BE2C (cell line): Measurements from ENCODE around the gene C1orf53.
A peak's percentile ranks its signal among the peaks of the same experiment; 100 is the strongest.

ENCODE experiments used
- DNase-seq: peaks from one replicate; pipeline ENCODE4 v3.0.0-alpha.2; 2020
- H3K27me3 ChIP-seq: fragments of 250-450 bp; sonication (Bioruptor Pico); 2 replicates; pipeline ENCODE4 v1.5.1; 2020; ENCODE audit warnings: mild to moderate bottlenecking
- H3K36me3 ChIP-seq: fragments of 250-450 bp; sonication (Bioruptor Pico); 2 replicates; pipeline ENCODE4 v1.5.1; 2020; ENCODE audit warnings: mild to moderate bottlenecking
- H3K4me1 ChIP-seq: fragments of 250-450 bp; sonication (Bioruptor Pico); 2 replicates; pipeline ENCODE4 v1.5.1; 2020
- H3K4me3 ChIP-seq: 2 replicates; pipeline ENCODE4 v1.5.1; 2011; ENCODE audit warnings: low read depth, low read length
- H3K9me3 ChIP-seq: fragments of 250-450 bp; sonication (Bioruptor Pico); 2 replicates; pipeline ENCODE4 v1.5.1; 2020
- TF ChIP-seq, protein P1 (sequence below): IDR thresholded peaks from 2 replicates; pipeline ENCODE4 v1.5.1; 2012; ENCODE audit warnings: mild to moderate bottlenecking, low read depth, low read length

The C1orf53 gene

DNA sequence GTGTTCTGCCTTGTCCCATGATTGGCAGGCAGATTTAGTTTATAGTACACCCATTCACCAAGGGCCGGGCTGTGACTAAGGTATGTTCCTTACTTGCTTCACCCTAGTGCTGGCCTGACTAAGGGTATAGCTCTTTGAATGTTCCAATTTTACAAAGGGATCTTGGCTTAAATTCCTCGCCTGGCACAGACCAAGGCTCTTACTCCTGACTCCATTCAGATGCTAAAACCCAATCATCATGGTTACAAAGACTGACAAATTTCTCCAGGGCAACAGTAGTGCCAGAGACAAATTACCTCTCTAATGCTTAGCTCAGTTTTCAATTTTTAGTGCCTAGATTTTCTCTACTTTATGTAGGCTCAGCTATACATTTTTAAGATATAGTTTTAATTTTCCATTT is 11.5 kb upstream of the C1orf53 start:
- Histone ChIP-seq H3K36me3 (no peaks in the 10 kb centered on the region), H3K4me3 (no peak overlapping the region), H3K4me1 (no peaks in the 10 kb centered on the region), H3K9me3 (no peaks in the 10 kb centered on the region), H3K27me3 (no peaks in the 10 kb centered on the region)
- no peak for DNase-seq
- TF ChIP-seq, protein P1, sequence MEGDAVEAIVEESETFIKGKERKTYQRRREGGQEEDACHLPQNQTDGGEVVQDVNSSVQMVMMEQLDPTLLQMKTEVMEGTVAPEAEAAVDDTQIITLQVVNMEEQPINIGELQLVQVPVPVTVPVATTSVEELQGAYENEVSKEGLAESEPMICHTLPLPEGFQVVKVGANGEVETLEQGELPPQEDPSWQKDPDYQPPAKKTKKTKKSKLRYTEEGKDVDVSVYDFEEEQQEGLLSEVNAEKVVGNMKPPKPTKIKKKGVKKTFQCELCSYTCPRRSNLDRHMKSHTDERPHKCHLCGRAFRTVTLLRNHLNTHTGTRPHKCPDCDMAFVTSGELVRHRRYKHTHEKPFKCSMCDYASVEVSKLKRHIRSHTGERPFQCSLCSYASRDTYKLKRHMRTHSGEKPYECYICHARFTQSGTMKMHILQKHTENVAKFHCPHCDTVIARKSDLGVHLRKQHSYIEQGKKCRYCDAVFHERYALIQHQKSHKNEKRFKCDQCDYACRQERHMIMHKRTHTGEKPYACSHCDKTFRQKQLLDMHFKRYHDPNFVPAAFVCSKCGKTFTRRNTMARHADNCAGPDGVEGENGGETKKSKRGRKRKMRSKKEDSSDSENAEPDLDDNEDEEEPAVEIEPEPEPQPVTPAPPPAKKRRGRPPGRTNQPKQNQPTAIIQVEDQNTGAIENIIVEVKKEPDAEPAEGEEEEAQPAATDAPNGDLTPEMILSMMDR: no peak

DNA sequence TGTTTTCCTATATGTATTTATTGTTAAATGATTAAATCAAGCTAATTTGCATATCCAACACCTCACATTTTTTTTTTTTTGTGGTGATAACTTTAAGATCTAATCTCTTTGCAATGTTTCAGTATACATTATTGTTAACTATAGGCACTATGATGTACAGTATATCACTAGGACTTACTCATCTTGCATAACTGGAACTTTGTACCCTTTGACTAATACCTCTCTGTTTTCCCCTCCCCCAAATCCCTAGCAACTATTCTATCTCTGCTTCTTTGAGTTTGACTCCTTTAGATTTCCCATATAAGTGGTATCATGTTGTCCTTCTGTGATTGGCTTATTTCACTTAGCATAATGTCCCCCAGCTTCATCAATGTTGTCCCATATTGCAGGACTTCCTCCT is 9.7 kb upstream of the C1orf53 start:
- no peaks in the 10 kb centered on the region for H3K36me3 ChIP-seq
- TF ChIP-seq, protein P1: no peak
- no peaks in the 10 kb centered on the region for H3K4me1 ChIP-seq
- H3K4me3 ChIP-seq: no peak overlapping the region
- H3K27me3 ChIP-seq: no peaks in the 10 kb centered on the region
- DNase-seq: no peak
- no peaks in the 10 kb centered on the region for H3K9me3 ChIP-seq

DNA sequence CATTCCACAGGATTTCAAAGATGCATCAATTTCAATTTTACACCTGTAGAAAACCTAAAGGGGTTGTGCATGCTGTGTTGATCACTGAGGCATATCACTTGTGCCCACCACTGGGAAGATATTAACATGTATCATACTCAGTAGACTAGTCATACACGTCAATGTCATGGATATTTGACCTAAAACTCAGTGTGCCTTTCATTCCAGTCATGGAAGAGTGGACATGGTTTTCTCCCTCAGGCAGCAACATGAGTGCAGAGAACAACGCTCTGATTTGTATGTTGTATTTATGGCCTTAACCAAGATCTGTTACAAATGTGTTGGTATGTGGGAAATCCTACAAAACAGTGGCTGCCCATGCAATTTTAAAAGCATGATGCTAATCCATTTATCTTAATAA is 6.1 kb upstream of the C1orf53 start:
- DNase-seq: no peak
- no peaks in the 10 kb centered on the region for H3K9me3 ChIP-seq
- H3K36me3 ChIP-seq: no peaks in the 10 kb centered on the region
- H3K4me1 ChIP-seq: peaks cover 4% of the 10 kb centered on the region
- TF ChIP-seq, protein P1: no peak
- H3K4me3 ChIP-seq: no peak overlapping the region
- no peaks in the 10 kb centered on the region for H3K27me3 ChIP-seq

DNA sequence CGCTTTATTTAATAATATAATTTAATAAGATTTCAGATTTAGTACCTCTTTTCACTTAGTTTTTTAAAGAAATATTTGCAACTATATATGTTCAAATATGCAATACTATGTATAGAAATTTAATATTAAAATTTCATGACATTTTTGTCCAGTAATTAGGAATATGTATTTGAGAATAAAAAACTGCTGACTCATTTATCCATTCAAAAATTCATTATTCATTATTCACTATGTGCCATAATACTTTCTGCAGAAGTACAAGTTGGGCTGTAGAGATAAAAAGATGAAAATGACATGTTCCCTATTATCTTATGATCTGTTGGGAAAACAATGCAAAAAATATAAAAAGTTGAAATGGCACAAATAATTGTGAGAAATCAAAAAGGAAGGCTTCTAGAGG is 3.4 kb upstream of the C1orf53 start:
- TF ChIP-seq, protein P1: no peak
- peaks cover 13% of the 10 kb centered on the region for H3K4me1 ChIP-seq
- DNase-seq: no peak
- H3K9me3 ChIP-seq: no peaks in the 10 kb centered on the region
- H3K36me3 ChIP-seq: no peaks in the 10 kb centered on the region
- no peak overlapping the region for H3K4me3 ChIP-seq
- no peaks in the 10 kb centered on the region for H3K27me3 ChIP-seq

DNA sequence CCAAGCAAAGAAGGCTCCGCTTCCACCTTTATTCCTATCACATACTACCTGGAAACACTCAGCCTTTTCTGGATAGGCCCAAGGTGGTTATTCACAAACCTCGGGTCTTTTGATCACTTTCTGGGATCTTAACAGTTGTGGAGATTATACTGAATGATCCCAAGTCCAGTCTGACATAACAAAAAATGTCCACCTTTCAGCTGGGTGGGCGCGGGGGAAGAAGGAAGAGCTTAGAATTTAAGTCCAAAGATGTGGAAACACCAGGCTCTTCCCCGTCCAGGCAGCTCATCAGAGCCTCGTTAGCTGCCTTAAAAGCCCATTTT is 338 bp upstream of the C1orf53 start:
- H3K36me3 ChIP-seq: no peaks in the 10 kb centered on the region
- H3K4me3 ChIP-seq: peak overlapping the region; percentile 67
- H3K27me3 ChIP-seq: no peaks in the 10 kb centered on the region
- H3K9me3 ChIP-seq: no peaks in the 10 kb centered on the region
- DNase-seq: no peak
- peaks cover 13% of the 10 kb centered on the region for H3K4me1 ChIP-seq
- TF ChIP-seq, protein P1: no peak

DNA sequence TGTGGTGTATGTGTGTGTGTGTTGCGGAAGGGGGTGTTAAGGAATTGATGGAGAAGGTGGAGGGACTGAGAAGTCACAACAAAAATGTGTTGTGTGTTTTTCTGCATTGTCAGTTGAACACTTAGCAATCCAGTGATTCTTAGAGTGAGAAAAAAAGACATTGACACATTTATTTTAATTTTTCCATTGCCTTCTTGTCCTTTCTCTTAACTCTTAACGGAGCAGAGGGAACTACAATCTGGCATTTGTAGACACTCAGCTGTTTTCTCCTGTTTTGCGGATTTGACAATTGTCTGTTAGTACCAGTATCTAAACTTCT is 725 bp downstream of the C1orf53 start:
- Histone ChIP-seq H3K9me3 (no peaks in the 10 kb centered on the region), H3K4me1 (peaks cover 13% of the 10 kb centered on the region), H3K36me3 (no peaks in the 10 kb centered on the region), H3K4me3 (peak overlapping the region; percentile 67), H3K27me3 (no peaks in the 10 kb centered on the region)
- DNase-seq: no peak
- TF ChIP-seq, protein P1: no peak
